ENCODE measurements around the gene B3GNT3. TPM values are rescaled to one million over a fixed set of nuclear protein-coding genes. Genes with fewer than 3 reads are reported as not detected.
A peak's percentile ranks its signal among the peaks of the same experiment; 100 is the strongest.

Gene B3GNT3
- polyA plus RNA-seq, 3 donors, result not detected

DNA sequence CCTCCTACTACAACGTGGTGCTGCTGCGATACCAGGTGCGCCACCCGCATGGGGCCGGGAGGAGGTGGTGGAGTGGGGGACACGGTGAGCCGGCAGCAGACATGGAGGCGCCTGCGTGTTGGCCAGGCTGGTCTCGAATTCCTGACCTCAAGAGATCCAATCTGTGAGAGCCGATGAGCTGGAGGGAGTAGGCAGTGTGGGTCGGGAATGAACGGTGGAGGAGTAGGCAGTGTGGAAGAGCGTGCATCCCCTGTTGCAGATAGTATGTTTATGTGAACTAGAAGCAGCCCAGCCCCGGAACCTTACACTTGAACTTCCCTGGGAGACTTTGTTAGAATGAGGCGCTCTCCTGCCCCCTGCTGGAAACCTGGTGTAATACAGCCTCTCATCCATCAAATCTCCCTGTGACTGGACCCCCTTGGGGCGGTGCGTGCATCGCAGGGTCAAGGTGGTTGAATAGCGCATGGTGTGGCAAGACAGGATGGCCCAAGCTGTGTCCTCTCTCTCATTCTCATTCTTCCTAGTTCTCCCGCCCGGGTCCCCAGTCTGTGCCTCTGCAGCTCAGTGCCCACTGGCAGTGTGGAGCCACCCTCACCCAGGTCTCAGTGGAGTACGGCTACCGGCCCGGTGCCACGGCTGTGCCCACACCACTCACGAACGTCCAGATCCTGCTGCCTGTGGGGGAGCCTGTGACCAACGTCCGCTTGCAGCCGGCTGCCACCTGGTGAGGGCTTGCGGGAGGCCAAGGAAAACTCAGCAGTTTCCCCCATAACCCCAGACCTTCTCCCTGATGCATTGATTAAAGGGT is 10.5 kb upstream of the B3GNT3 start:
- Histone ChIP-seq H2AFZ (ENCODE audit: insufficient read depth, low read depth, low read length, poor library complexity, severe bottlenecking) (no peak overlapping the region), H3K9me3 (replicated peaks in 1 of 2; ENCODE audit: control insufficient read depth in 1 of 2, insufficient read depth in 1 of 2, low read length in 2 of 2) (no peaks in the 10 kb centered on the region), H3K9ac (ENCODE audit: insufficient read depth, low read length, poor library complexity, severe bottlenecking) (no peak overlapping the region), H3K27ac (ENCODE audit: low read depth in 1 of 2, low read length in 2 of 2) (no peak overlapping the region), H3K4me1 (ENCODE audit: control insufficient read depth in 1 of 2, insufficient read depth in 2 of 2, low read length in 2 of 2) (peaks cover 4 to 6% of the 10 kb centered on the region in 2 donors), H3K4me3 (replicated peaks in 1 of 3; ENCODE audit: low read depth in 2 of 3, low read length in 3 of 3) (no peak overlapping the region), H4K20me1 (ENCODE audit: insufficient read depth, low read length) (peaks cover 29% of the 10 kb centered on the region), H3K4me2 (replicated peaks; ENCODE audit: extremely low read depth, low read length, poor library complexity, severe bottlenecking) (no peak overlapping the region), H3K79me2 (ENCODE audit: insufficient read depth, low read length) (no peaks in the 10 kb centered on the region), H3K27me3 (ENCODE audit: control insufficient read depth in 2 of 2, insufficient read depth in 2 of 2, low read length in 2 of 2) (no peaks in the 10 kb centered on the region), H3K36me3 (replicated peaks in 1 of 2; ENCODE audit: control insufficient read depth in 1 of 2, insufficient read depth in 2 of 2, low read length in 2 of 2) (peaks cover 61 to 83% of the 10 kb centered on the region in 2 donors)
- TF ChIP-seq CTCF (IDR thresholded peaks at IDR 0.05), result peak; percentile 92
- peaks cover 63 to 82% of the 10 kb centered on the region in 2 donors for H3K36me3 Mint-ChIP-seq
- H3K9me3 Mint-ChIP-seq, result peaks cover 2 to 8% (median 4%) of the 10 kb centered on the region in 7 donors
- intact Hi-C loops (cut with micrococcal nuclease), result no loop called here
- no peak overlapping the region for H3K4me3 Mint-ChIP-seq
- H3K27ac Mint-ChIP-seq, result peak overlapping the region in 3 of 7 donors; percentile 8 to 62 (median 46)
- DNase-seq, result peak; percentile 35 to 56 (median 52)
- peaks cover 0 to 4% (median 2%) of the 10 kb centered on the region in 3 donors for H3K27me3 Mint-ChIP-seq (ENCODE audit: low read depth in 3 of 3)
- peaks cover 6% of the 10 kb centered on the region for H3K4me1 Mint-ChIP-seq
- 86% methylated on average over 23 of the region's 32 CpGs for WGBS (ENCODE audit: insufficient coverage)

- Histone ChIP-seq H3K36me3 (replicated peaks in 1 of 2; ENCODE audit: control insufficient read depth in 1 of 2, insufficient read depth in 2 of 2, low read length in 2 of 2) (peaks cover 47 to 69% of the 10 kb centered on the region in 2 donors), H3K4me3 (replicated peaks in 1 of 3; ENCODE audit: low read depth in 2 of 3, low read length in 3 of 3) (no peak overlapping the region), H3K4me1 (ENCODE audit: control insufficient read depth in 1 of 2, insufficient read depth in 2 of 2, low read length in 2 of 2) (no peaks in the 10 kb centered on the region), H3K9me3 (replicated peaks in 1 of 2; ENCODE audit: control insufficient read depth in 1 of 2, insufficient read depth in 1 of 2, low read length in 2 of 2) (no peaks in the 10 kb centered on the region), H3K27ac (ENCODE audit: low read depth in 1 of 2, low read length in 2 of 2) (no peak overlapping the region), H3K27me3 (ENCODE audit: control insufficient read depth in 2 of 2, insufficient read depth in 2 of 2, low read length in 2 of 2) (peaks cover 0 to 6% of the 10 kb centered on the region in 2 donors), H3K4me2 (replicated peaks; ENCODE audit: extremely low read depth, low read length, poor library complexity, severe bottlenecking) (no peak overlapping the region), H3K9ac (ENCODE audit: insufficient read depth, low read length, poor library complexity, severe bottlenecking) (no peak overlapping the region), H2AFZ (ENCODE audit: insufficient read depth, low read depth, low read length, poor library complexity, severe bottlenecking) (no peak overlapping the region), H4K20me1 (ENCODE audit: insufficient read depth, low read length) (peaks cover 11% of the 10 kb centered on the region), H3K79me2 (ENCODE audit: insufficient read depth, low read length) (no peaks in the 10 kb centered on the region)
- H3K36me3 Mint-ChIP-seq, result peaks cover 53 to 70% of the 10 kb centered on the region in 2 donors
- peak overlapping the region in 1 of 7 donors; percentile 79 for H3K27ac Mint-ChIP-seq
- no peak for TF ChIP-seq CTCF (IDR thresholded peaks at IDR 0.05)
- WGBS (ENCODE audit: insufficient coverage), result 98% methylated on average over 12 of the region's 14 CpGs
- no peak for DNase-seq
- no peak overlapping the region for H3K4me3 Mint-ChIP-seq
- H3K27me3 Mint-ChIP-seq (ENCODE audit: low read depth in 3 of 3), result peaks cover 13 to 26% (median 22%) of the 10 kb centered on the region in 3 donors
- peaks cover 2 to 6% (median 3%) of the 10 kb centered on the region in 7 donors for H3K9me3 Mint-ChIP-seq
- intact Hi-C loops (cut with micrococcal nuclease), result no loop called here
- H3K4me1 Mint-ChIP-seq, result peaks cover 10% of the 10 kb centered on the region
These were observed 7.5 kb upstream of the B3GNT3 start for GRCh38 chr19:17787274-17787913.
